Measurements from ENCODE around the gene AMBRA1.

DNA sequence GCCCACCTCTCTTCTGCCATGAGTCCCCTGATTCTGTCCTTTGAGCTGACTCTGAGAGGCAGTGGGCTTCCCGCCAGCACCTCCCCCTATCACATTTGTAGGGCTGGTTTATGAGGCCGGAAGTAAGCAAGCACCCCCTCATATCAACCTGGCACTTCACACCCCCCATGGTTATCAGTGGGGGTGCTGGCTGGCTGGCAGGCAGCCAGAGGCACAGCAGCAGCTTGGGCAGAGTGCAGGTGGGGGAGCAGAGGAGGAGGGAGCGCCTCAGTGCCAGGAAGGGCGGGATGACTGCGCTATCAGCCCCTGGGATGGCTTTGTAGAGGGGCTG is 179.4 kb downstream of the AMBRA1 start:
- TF ChIP-seq, protein P1, sequence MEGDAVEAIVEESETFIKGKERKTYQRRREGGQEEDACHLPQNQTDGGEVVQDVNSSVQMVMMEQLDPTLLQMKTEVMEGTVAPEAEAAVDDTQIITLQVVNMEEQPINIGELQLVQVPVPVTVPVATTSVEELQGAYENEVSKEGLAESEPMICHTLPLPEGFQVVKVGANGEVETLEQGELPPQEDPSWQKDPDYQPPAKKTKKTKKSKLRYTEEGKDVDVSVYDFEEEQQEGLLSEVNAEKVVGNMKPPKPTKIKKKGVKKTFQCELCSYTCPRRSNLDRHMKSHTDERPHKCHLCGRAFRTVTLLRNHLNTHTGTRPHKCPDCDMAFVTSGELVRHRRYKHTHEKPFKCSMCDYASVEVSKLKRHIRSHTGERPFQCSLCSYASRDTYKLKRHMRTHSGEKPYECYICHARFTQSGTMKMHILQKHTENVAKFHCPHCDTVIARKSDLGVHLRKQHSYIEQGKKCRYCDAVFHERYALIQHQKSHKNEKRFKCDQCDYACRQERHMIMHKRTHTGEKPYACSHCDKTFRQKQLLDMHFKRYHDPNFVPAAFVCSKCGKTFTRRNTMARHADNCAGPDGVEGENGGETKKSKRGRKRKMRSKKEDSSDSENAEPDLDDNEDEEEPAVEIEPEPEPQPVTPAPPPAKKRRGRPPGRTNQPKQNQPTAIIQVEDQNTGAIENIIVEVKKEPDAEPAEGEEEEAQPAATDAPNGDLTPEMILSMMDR (IDR thresholded peaks at IDR 0.05) = no peak
- TF ChIP-seq POLR2A (IDR thresholded peaks at IDR 0.05) = no peak
